Stimulated activated CD4-positive, alpha-beta T cell treated with anti-CD3 and anti-CD28 coated beads, Interleukin-12 subunit alpha, Interleukin-12 subunit beta, amount 100 ng/mL, for 4 hours (primary cell): Measurements from ENCODE around the gene IFT20.

Experiments
- DNase-seq: peaks from one replicate; pipeline ENCODE4 v3.0.0-alpha.2; 2020

The IFT20 gene

GRCh38 chr17:28334666-28335200 lies 539 bp downstream of the IFT20 start:
- DNase-seq = no peak

GRCh38 chr17:28334171-28334570 lies 1.1 kb downstream of the IFT20 start:
- DNase-seq = no peak

- DNase-seq = no peak
Measured at GRCh38 chr17:28333083-28333746, 2.1 kb downstream of the IFT20 start.

GRCh38 chr17:28331891-28332420 lies 3.3 kb downstream of the IFT20 start:
- no peak for DNase-seq

- DNase-seq = no peak
Measured at GRCh38 chr17:28330671-28331070, 4.6 kb downstream of the IFT20 start.

GRCh38 chr17:28328325-28328724 lies 6.9 kb downstream of the IFT20 start:
- DNase-seq = no peak

GRCh38 chr17:28327709-28328108 lies 7.6 kb downstream of the IFT20 start:
- no peak for DNase-seq

GRCh38 chr17:28327031-28327607 lies 8.2 kb downstream of the IFT20 start:
- no peak for DNase-seq

GRCh38 chr17:28326114-28326513 lies 9.2 kb downstream of the IFT20 start:
- DNase-seq = no peak

- no peak for DNase-seq
Measured at GRCh38 chr17:28325211-28325610, 10.1 kb downstream of the IFT20 start.

- DNase-seq = no peak
Measured at GRCh38 chr17:28324781-28325180, 10.5 kb downstream of the IFT20 start.

GRCh38 chr17:28324267-28324745 lies 11.0 kb downstream of the IFT20 start:
- no peak for DNase-seq

GRCh38 chr17:28320215-28321061 lies 14.8 kb downstream of the IFT20 start:
- no peak for DNase-seq

GRCh38 chr17:28319598-28319935 lies 15.7 kb downstream of the IFT20 start:
- DNase-seq = no peak

GRCh38 chr17:28318759-28319597 lies 16.3 kb downstream of the IFT20 start, which contains the start of gene TMEM97:
Gene TMEM97 (plus strand): TSS chr17:28319200. CDS start chr17:28319240, 40 bp downstream.
- peak; percentile 93 for DNase-seq

- peak; percentile 23 for DNase-seq
Measured at GRCh38 chr17:28317966-28318758, 17.1 kb downstream of the IFT20 start.

- DNase-seq = no peak
Measured at GRCh38 chr17:28317099-28317965, 17.9 kb downstream of the IFT20 start.

GRCh38 chr17:28315846-28316705 lies 19.2 kb downstream of the IFT20 start:
- DNase-seq = no peak

- no peak for DNase-seq
Measured at GRCh38 chr17:28313841-28314240, 21.4 kb downstream of the IFT20 start.
